HG02571 (cell line): ENCODE data around the gene BRI3.

ENCODE experiments used
- ATAC-seq: cut with Tn5 transposase; IDR thresholded peaks from one replicate; pipeline ENCODE4 v1.9.1; 2021; ENCODE audit warnings: mild to moderate bottlenecking, moderate library complexity; ENCODE audit not compliant: unreplicated experiment

The BRI3 gene

GRCh38 chr7:98285157-98286092, 3.9 kb downstream of the BRI3 start:
- no peak for ATAC-seq

GRCh38 chr7:98286093-98286539, 4.6 kb downstream of the BRI3 start:
- no peak for ATAC-seq

GRCh38 chr7:98286701-98287485, 5.4 kb downstream of the BRI3 start:
- ATAC-seq, result no peak

- no peak for ATAC-seq
Measured at GRCh38 chr7:98287486-98287959, 6.0 kb downstream of the BRI3 start.

- ATAC-seq, result no peak
Measured at GRCh38 chr7:98288064-98288823, 6.8 kb downstream of the BRI3 start.

GRCh38 chr7:98289333-98289875, 7.9 kb downstream of the BRI3 start:
- ATAC-seq, result no peak

GRCh38 chr7:98291717-98292116, 10.2 kb downstream of the BRI3 start:
- ATAC-seq, result no peak

GRCh38 chr7:98293265-98293664, 11.8 kb downstream of the BRI3 start:
- ATAC-seq, result no peak

- no peak for ATAC-seq
Measured at GRCh38 chr7:98293746-98294145, 12.3 kb downstream of the BRI3 start.

- ATAC-seq, result no peak
Measured at GRCh38 chr7:98294326-98294725, 12.8 kb downstream of the BRI3 start.

GRCh38 chr7:98294798-98295382, 13.4 kb downstream of the BRI3 start:
- ATAC-seq, result no peak

- no peak for ATAC-seq
Measured at GRCh38 chr7:98295467-98296192, 14.1 kb downstream of the BRI3 start.

GRCh38 chr7:98296833-98297232, 15.3 kb downstream of the BRI3 start:
- ATAC-seq, result no peak

GRCh38 chr7:98297626-98298286, 16.3 kb downstream of the BRI3 start:
- no peak for ATAC-seq

GRCh38 chr7:98300595-98301372, 19.3 kb downstream of the BRI3 start:
- ATAC-seq, result no peak

- ATAC-seq, result no peak
Measured at GRCh38 chr7:98301693-98302470, 20.4 kb downstream of the BRI3 start.

GRCh38 chr7:98303176-98303865, 21.8 kb downstream of the BRI3 start:
- ATAC-seq, result no peak
